Choroid plexus epithelial cell (primary cell): ENCODE data around the gene SOX15.

Experiments used
- DNase-seq: peaks from one replicate; pipeline ENCODE4 v3.0.0-alpha.2; 2010; ENCODE audit warnings: low read depth
- H3K4me3 ChIP-seq: 2 replicates; pipeline ENCODE4 v1.5.1; 2011; ENCODE audit warnings: low read depth, mild to moderate bottlenecking, control low read depth, low read length, moderate library complexity
- CTCF ChIP-seq: conservative IDR thresholded peaks from 2 replicates; pipeline ENCODE4 v1.5.1; 2011; ENCODE audit warnings: low read depth, mild to moderate bottlenecking, control low read depth, inconsistent platforms, low read length, moderate library complexity

SOX15 gene

GRCh38 chr17:7561028-7561575, 28.8 kb downstream of the SOX15 start:
- peak overlapping the region; percentile 84 for H3K4me3 ChIP-seq
- DNase-seq = peak; percentile 89
- peak; percentile 89 for TF ChIP-seq CTCF

- peak; percentile 81 for DNase-seq
- peak; percentile 84 for TF ChIP-seq CTCF
- peak overlapping the region; percentile 84 for H3K4me3 ChIP-seq
Observed at GRCh38 chr17:7560172-7561027, 29.5 kb downstream of the SOX15 start.

GRCh38 chr17:7559320-7560171, 30.3 kb downstream of the SOX15 start:
- DNase-seq = no peak
- no peak for TF ChIP-seq CTCF
- no peak overlapping the region for H3K4me3 ChIP-seq

- H3K4me3 ChIP-seq = peak within 1 kb of the TSS; percentile 43
- DNase-seq = no peak
- TF ChIP-seq CTCF = no peak
Observed at GRCh38 chr17:7558544-7559319, 31.2 kb downstream of the SOX15 start, which contains the start of gene TNFSF13. Gene TNFSF13, plus strand, starts transcription at chr17:7558750. Its CDS starts 290 bp downstream, at chr17:7559040.

- TF ChIP-seq CTCF = no peak
- peak; percentile 75 for DNase-seq
- H3K4me3 ChIP-seq = peak overlapping the region; percentile 43
Observed at GRCh38 chr17:7557775-7558543, 31.9 kb downstream of the SOX15 start.
